Measurements from ENCODE around the gene REEP5. TPM values are rescaled to one million over a fixed set of nuclear protein-coding genes. Genes with fewer than 3 reads are reported as not detected.
A peak's percentile ranks its signal among the peaks of the same experiment; 100 is the strongest.

REEP5 gene
- total and polyA plus RNA-seq, 2 of the 8 experiments (the other 6 are each of a cell fraction or from before 2014, with no cell fraction given): 58.3 to 94.3 TPM

DNA sequence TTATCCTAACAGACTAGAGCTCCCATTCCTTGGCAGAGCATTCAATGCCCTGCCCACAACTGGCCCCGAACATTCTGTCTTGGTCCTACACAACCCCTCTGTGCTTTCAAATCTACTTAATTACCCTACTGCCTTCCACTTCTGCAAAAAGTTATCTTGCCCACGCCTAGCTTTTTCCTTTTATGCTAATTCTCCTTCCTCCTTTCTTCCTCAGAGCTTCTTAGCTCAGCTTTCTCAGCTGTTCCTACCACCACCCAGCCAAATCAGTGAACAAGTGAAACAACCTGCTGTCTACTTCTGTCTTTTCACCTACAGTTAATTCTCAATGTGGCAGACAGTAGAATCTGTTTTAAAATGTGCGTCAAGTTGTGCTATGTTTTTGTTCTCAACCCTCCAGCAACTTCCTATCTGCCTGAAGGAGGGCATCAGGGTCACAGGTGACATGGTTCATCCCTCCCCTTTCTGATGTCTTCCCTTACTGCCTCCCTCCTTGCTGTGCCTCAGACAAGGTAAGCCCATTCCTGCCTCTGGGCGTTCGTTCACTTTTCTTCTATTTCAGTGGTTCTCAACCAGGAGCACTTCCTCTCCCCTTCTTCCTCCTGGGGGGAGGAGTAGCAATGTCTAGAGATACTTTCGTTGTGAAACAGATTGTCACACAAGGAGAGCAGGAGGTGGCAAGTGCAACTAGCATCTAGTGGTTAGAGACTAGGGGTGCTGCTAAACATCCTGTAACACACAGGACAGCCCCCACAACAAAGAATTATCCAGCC lies 1.3 kb upstream of the REEP5 start:
- no peak overlapping the region for H2BK5ac ChIP-seq (ENCODE audit: low read depth, low read length)
- no peak overlapping the region for H3K56ac ChIP-seq (replicated peaks; ENCODE audit: insufficient read length, low read depth, low read length)
- H3K4me2 ChIP-seq (ENCODE audit: insufficient read depth in 1 of 2, low read depth in 2 of 2, low read length in 2 of 2): no peak overlapping the region
- no peak overlapping the region for H3K27ac ChIP-seq (ENCODE audit: low read depth, low read length)
- CTCF ChIA-PET (ENCODE audit: partially characterized antibody): interaction anchor here (0.6 to 1.4 kb wide), 11 partner anchors 9 to 260 kb away, joined by 3 to 11 read pairs (median 3); no protein-coding TSS in a partner anchor
- WGBS, 2 experiments (ENCODE audit: extremely low coverage in 1 of 2, insufficient coverage in 1 of 2, insufficient read length in 1 of 2, insufficient replicate concordance in 2 of 2, low coverage in 1 of 2, low lambda C conversion rate in 2 of 2, missing lambda C conversion rate in 1 of 2): 67% methylated on average over 6 of the region's 6 CpGs; no CpG with 5 or more reads in 1 of the 2 experiments
- no peak overlapping the region for H2BK120ac ChIP-seq (replicated peaks; ENCODE audit: low read depth, low read length)
- POLR2A ChIA-PET (ENCODE audit: partially characterized antibody): interaction anchor here (0.7 to 3.1 kb wide), 3 partner anchors 46 to 231 kb away, joined by 3 to 14 read pairs (median 3); partner anchors contain the start of gene DCP2
- H3K4me3 ChIP-seq (ENCODE audit: extremely low read depth in 1 of 4, insufficient read depth in 2 of 4, low read depth in 3 of 4, low read length in 4 of 4): no peak overlapping the region
- H3K9ac ChIP-seq (replicated peaks in 1 of 4; ENCODE audit: extremely low read depth in 1 of 4, low read depth in 3 of 4, low read length in 3 of 4): no peak overlapping the region; a peak in 1 of 7 replicates
- no peak overlapping the region for H2AK5ac ChIP-seq (ENCODE audit: low read depth, low read length)
- H3K23me2 ChIP-seq (ENCODE audit: low read depth, low read length): peaks cover 5% of the 10 kb centered on the region
- H3K9me3 ChIP-seq (ENCODE audit: insufficient read depth in 2 of 2, low read depth in 1 of 2, low read length in 1 of 2): no peaks in the 10 kb centered on the region
- H2BK12ac ChIP-seq (ENCODE audit: low read depth, low read length): no peak overlapping the region
- no peak overlapping the region for H2BK20ac ChIP-seq (ENCODE audit: low read length)
- H3K27me3 ChIP-seq (replicated peaks in 1 of 4; ENCODE audit: control insufficient read depth in 3 of 4, extremely low read depth in 1 of 4, insufficient read depth in 3 of 4, low read length in 3 of 4): peaks cover 0 to 2% (median 0%) of the 10 kb centered on the region in 4 experiments; a peak in 2 of 7 replicates
- H3K4me1 ChIP-seq (replicated peaks in 1 of 4; ENCODE audit: control insufficient read depth in 3 of 4, insufficient read depth in 4 of 4, low read length in 3 of 4): no peaks in the 10 kb centered on the region
- TF ChIP-seq ASH2L (IDR thresholded peaks at IDR 0.05; ENCODE audit: low read length): no peak
- TF ChIP-seq PHF8 (conservative IDR thresholded peaks at IDR 0.05; ENCODE audit: low read depth, low read length): no peak
- TF ChIP-seq RFX5 (IDR thresholded peaks at IDR 0.05; ENCODE audit: borderline replicate concordance, low read depth, low read length): no peak
- H3K79me2 ChIP-seq (ENCODE audit: control insufficient read depth in 1 of 2, insufficient read depth in 2 of 2, low read length in 2 of 2): peaks cover 0 to 8% of the 10 kb centered on the region in 2 experiments; a peak in 1 of 4 replicates
- H3K36me3 ChIP-seq (ENCODE audit: control insufficient read depth in 2 of 4, insufficient read depth in 4 of 4, low read length in 3 of 4): peaks cover 0 to 5% (median 0%) of the 10 kb centered on the region in 4 experiments; a peak in 2 of 8 replicates
- H2AFZ ChIP-seq (ENCODE audit: low read length): peak overlapping the region; percentile 18; the same call in 1 of the 2 replicates
- peaks cover 0 to under 1% of the 10 kb centered on the region in 2 experiments for H4K20me1 ChIP-seq (replicated peaks in 1 of 2; ENCODE audit: control insufficient read depth in 1 of 2, insufficient read depth in 2 of 2, low read length in 2 of 2)
- H4K8ac ChIP-seq (ENCODE audit: extremely low read depth, insufficient read depth, low read length): no peak overlapping the region
- H3K23ac ChIP-seq (ENCODE audit: insufficient read length): no peak overlapping the region
- no peak overlapping the region for H3K4ac ChIP-seq (replicated peaks; ENCODE audit: insufficient read length, low read depth, low read length)
- H3K18ac ChIP-seq (ENCODE audit: extremely low read depth, low read length): no peak overlapping the region
- H3K14ac ChIP-seq (ENCODE audit: insufficient read length): no peak overlapping the region
- H4K5ac ChIP-seq (ENCODE audit: insufficient read length, low read depth, low read length): no peak overlapping the region
- H3K79me1 ChIP-seq (ENCODE audit: low read depth, low read length): no peaks in the 10 kb centered on the region
- H2BK15ac ChIP-seq (ENCODE audit: low read length): 0 out of 2 replicates have a peak overlapping the region, but pooled peaks have one; percentile 25
- DNase-seq (ENCODE audit: low read depth in 1 of 2, low spot score in 2 of 2) (no peak), FAIRE-seq (no peak)
- no peak overlapping the region for H4K91ac ChIP-seq (replicated peaks; ENCODE audit: insufficient read length, low read length)
